OCI-LY3 (cell line): ENCODE results near the gene CSDE1.
A peak's percentile ranks its signal among the peaks of the same experiment; 100 is the strongest.
"Not testable (repeated sequence)": the region's sequence is repeated elsewhere in the genome, so short reads cannot be mapped to it uniquely, and the experiment has no call there.

Experiments
- H2AFZ ChIP-seq: fragments of 200-600, 300-600 bp; shearing (Covaris generic); 2 replicates; pipeline ENCODE4 v1.6.0; 2014; ENCODE audit warnings: antibody characterized with exemption, low read depth, low read length
- H3K27ac ChIP-seq: fragments of 200-600, 300-600 bp; sonication (generic); 2 replicates; pipeline ENCODE4 v1.5.1; 2014; ENCODE audit warnings: mild to moderate bottlenecking, low read length, moderate library complexity, mixed read lengths
- H3K27me3 ChIP-seq: fragments of 200-600, 300-600 bp; sonication (generic); 2 replicates; pipeline ENCODE4 v1.6.1; 2014; ENCODE audit warnings: low read depth, low read length, mixed read lengths
- H3K36me3 ChIP-seq: fragments of 200-600, 300-600 bp; sonication (generic); replicated peaks from 2 replicates; pipeline ENCODE3; 2014; ENCODE audit warnings: low read depth, low read length, mixed read lengths
- H3K4me1 ChIP-seq: fragments of 300-600, 200-600 bp; sonication (generic); 2 replicates; pipeline ENCODE4 v1.6.1; 2014; ENCODE audit warnings: low read length, mixed read lengths
- H3K4me2 ChIP-seq: fragments of 200-600, 300-600 bp; sonication (generic); 2 replicates; pipeline ENCODE4 v1.6.1; 2014; ENCODE audit warnings: low read length, mixed read lengths
- H3K4me3 ChIP-seq: fragments of 300-600, 200-600 bp; sonication (generic); 2 replicates; pipeline ENCODE4 v1.5.1; 2014; ENCODE audit warnings: antibody characterized with exemption, mild to moderate bottlenecking, low read length, moderate library complexity
- H3K79me2 ChIP-seq: fragments of 300-600, 200-600 bp; shearing (Covaris generic); 2 replicates; pipeline ENCODE4 v1.6.1; 2014; ENCODE audit warnings: mild to moderate bottlenecking, low read length, mixed read lengths
- H3K9ac ChIP-seq: fragments of 300-600, 200-600 bp; shearing (Covaris generic); 2 replicates; pipeline ENCODE4 v1.6.0; 2014; ENCODE audit warnings: mild to moderate bottlenecking, low read length, moderate library complexity
- H3K9me3 ChIP-seq: fragments of 200-600, 300-600 bp; shearing (Covaris generic); 2 replicates; pipeline ENCODE4 v1.6.1; 2014; ENCODE audit warnings: low read length, mixed read lengths; ENCODE audit not compliant: insufficient read depth
- H4K20me1 ChIP-seq: fragments of 200-600, 300-600 bp; sonication (generic); 2 replicates; pipeline ENCODE4 v1.6.1; 2016; ENCODE audit warnings: low read length, mixed read lengths; ENCODE audit not compliant: insufficient read depth
- EZH2phosphoT487 ChIP-seq: fragments of 200-600 bp; shearing (Covaris generic); IDR thresholded peaks from 2 replicates; pipeline ENCODE4 v1.6.1; 2018; ENCODE audit warnings: antibody characterized with exemption, mixed run types, low read depth
- TF ChIP-seq, protein P1 (sequence below): fragments of 200-600, 300-600 bp; sonication (generic); IDR thresholded peaks from 2 replicates; pipeline ENCODE4 v1.5.1; 2014; ENCODE audit warnings: antibody characterized with exemption, low read length, low read depth

CSDE1 gene

DNA sequence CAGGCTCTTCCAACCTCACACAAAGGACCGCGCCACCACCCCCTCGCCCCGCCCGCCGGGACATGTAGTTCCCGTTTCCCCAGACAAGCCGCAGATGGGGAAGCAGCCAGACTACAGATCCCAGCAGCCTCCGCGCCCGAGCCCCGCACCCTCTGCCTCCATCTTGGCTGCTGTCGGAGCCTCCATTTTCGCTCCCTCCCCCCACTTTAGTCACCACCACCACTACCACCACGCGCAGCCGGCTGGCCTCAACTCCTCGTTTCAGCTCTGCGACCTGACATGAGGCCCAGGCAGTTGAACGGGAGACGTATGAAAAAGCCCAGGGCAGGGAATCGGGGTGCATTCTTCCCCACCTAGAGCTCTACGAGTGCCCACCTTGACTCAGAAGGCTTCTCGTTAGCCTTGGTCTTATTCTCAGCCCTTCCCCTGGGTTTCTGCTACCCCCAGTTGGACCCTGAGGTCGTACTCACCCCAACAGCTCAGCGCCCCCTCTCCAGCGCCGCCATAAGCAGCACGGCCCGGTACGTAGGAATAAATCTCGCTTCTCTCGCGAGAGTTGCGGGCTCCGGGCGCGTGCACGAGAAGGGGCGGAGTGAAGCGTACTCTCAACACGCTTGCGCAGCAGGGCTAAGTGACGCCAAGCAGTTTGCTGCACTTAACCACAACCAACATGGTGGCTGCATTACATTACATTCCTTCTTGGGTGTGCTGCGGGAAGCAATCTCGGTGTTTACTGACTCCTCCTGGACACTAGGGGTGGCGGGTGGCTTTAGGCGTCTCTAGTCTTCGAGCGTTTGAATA is at the start of gene CSDE1:
Gene CSDE1 (minus strand): TSS at position 530 of the 801 bp plus-strand sequence. CDS start 18,094 bp downstream, outside the sequence.
- H3K4me1 ChIP-seq, result peaks cover 33% of the 10 kb centered on the region
- peak within 1 kb of the TSS; percentile 99 for H2AFZ ChIP-seq
- peaks cover 13% of the 10 kb centered on the region for H3K36me3 ChIP-seq
- H3K9me3 ChIP-seq, result no peaks in the 10 kb centered on the region
- peaks cover 51% of the 10 kb centered on the region for H3K79me2 ChIP-seq
- H3K4me2 ChIP-seq, result peak within 1 kb of the TSS; percentile 82
- H3K9ac ChIP-seq, result peak within 1 kb of the TSS; percentile 100
- peak within 1 kb of the TSS; percentile 100 for H3K4me3 ChIP-seq
- no peaks in the 10 kb centered on the region; the same call in 1 of the 2 replicates for H3K27me3 ChIP-seq
- no peak for TF ChIP-seq EZH2phosphoT487
- TF ChIP-seq, protein P1, sequence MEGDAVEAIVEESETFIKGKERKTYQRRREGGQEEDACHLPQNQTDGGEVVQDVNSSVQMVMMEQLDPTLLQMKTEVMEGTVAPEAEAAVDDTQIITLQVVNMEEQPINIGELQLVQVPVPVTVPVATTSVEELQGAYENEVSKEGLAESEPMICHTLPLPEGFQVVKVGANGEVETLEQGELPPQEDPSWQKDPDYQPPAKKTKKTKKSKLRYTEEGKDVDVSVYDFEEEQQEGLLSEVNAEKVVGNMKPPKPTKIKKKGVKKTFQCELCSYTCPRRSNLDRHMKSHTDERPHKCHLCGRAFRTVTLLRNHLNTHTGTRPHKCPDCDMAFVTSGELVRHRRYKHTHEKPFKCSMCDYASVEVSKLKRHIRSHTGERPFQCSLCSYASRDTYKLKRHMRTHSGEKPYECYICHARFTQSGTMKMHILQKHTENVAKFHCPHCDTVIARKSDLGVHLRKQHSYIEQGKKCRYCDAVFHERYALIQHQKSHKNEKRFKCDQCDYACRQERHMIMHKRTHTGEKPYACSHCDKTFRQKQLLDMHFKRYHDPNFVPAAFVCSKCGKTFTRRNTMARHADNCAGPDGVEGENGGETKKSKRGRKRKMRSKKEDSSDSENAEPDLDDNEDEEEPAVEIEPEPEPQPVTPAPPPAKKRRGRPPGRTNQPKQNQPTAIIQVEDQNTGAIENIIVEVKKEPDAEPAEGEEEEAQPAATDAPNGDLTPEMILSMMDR, result 0 out of 2 replicates have a peak, but pooled peaks have one; percentile 10
- H3K27ac ChIP-seq, result peak within 1 kb of the TSS; percentile 97
- H4K20me1 ChIP-seq, result peaks cover 46% of the 10 kb centered on the region

DNA sequence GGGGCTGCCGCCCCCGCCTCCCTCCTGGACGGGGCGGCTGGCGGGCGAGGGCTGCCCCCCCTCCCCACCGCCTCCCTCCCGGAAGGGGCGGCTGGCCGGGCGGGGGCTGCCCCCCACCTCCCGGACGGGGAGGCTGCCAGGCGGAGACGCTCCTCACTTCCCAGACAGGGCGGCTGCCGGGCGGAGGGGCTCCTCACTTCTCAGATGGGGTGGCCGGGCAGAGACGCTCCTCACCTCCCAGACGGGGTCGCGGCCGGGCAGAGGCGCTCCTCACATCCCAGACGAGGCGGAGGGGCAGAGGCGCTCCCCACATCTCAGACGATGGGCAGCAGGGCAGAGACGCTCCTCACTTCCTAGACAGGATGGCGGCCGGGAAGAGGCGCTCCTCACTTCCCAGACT is 46.7 kb upstream of the CSDE1 start:
- H3K4me1 ChIP-seq, H3K36me3 ChIP-seq, H3K4me3 ChIP-seq, H3K27ac ChIP-seq, H3K9me3 ChIP-seq, H4K20me1 ChIP-seq, H2AFZ ChIP-seq, H3K27me3 ChIP-seq, H3K4me2 ChIP-seq, H3K9ac ChIP-seq, H3K79me2 ChIP-seq: not testable (repeated sequence)

DNA sequence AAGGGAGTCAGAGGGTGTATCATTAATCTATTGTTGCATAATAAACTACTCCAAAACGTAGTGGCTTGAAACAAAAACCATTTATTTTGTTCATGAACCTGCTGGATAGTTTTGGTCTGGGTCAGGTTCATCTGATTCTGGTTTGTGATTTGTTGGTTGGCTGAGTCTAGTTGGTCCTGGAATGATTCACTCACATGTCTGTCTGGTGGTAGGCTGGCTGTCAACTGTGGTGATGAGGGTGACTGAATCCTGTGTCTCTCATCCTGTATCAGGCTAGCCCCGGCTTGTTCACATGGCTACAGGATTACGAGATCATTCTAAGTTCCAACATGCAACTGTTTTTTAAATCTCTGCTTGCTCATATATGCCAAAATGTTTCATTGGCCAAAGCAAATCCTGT is 45.2 kb upstream of the CSDE1 start:
- no peak overlapping the region for H2AFZ ChIP-seq
- no peaks in the 10 kb centered on the region for H3K4me1 ChIP-seq
- no peaks in the 10 kb centered on the region for H4K20me1 ChIP-seq
- no peaks in the 10 kb centered on the region for H3K79me2 ChIP-seq
- no peaks in the 10 kb centered on the region for H3K36me3 ChIP-seq
- H3K4me3 ChIP-seq, result no peak overlapping the region
- no peak overlapping the region for H3K27ac ChIP-seq
- H3K27me3 ChIP-seq, result no peaks in the 10 kb centered on the region
- H3K9me3 ChIP-seq, result no peaks in the 10 kb centered on the region
- H3K9ac ChIP-seq, result no peak overlapping the region
- no peak overlapping the region for H3K4me2 ChIP-seq
- TF ChIP-seq, protein P1, result no peak
- TF ChIP-seq EZH2phosphoT487, result no peak

DNA sequence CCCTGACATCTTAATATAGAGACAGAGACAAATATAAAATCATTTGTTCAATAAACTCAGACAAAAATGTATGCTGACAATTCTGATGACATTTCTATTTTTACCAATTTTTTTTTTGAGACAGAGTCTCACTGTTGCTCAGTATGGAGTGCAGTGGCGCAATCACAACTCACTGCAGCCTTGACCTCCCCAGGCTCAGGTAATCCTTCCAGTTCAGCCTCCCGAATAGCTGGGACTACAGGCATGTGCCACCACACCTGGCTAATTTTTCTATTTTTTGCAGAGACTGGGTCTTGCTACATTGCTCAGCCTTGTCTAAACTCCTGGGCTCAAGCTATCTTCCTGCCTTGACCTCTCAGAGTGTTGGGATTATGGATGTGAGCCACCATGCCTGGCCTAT is 36.3 kb upstream of the CSDE1 start:
- Histone ChIP-seq H3K27me3 (no peaks in the 10 kb centered on the region), H3K27ac (no peak overlapping the region), H3K4me2 (no peak overlapping the region), H3K79me2 (no peaks in the 10 kb centered on the region), H2AFZ (no peak overlapping the region), H3K4me3 (no peak overlapping the region), H3K4me1 (no peaks in the 10 kb centered on the region), H3K9me3 (no peaks in the 10 kb centered on the region), H3K36me3 (no peaks in the 10 kb centered on the region), H4K20me1 (no peaks in the 10 kb centered on the region), H3K9ac (no peak overlapping the region)
- TF ChIP-seq, protein P1, result no peak
- TF ChIP-seq EZH2phosphoT487, result no peak

DNA sequence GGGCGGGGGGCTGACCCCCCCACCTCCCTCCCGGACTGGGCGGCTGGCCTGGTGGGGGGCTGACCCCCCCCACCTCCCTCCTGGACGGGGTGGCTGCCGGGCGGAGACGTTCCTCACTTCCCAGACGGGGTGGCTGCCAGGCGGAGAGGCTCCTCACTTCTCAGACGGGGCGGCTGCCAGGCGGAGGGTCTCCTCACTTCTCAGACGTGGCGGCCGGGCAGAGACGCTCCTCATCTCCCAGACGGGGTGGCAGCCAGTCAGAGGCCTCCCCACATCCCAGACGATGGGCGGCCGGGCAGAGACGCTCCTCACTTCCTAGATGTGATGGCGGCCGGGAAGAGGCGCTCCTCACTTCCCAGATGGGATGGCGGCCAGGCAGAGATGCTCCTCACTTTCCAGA is 32.8 kb upstream of the CSDE1 start:
- H3K4me3 ChIP-seq, H3K36me3 ChIP-seq, H4K20me1 ChIP-seq, H3K79me2 ChIP-seq, H3K9ac ChIP-seq, H3K27ac ChIP-seq, H3K9me3 ChIP-seq, H2AFZ ChIP-seq, H3K4me2 ChIP-seq, H3K4me1 ChIP-seq, H3K27me3 ChIP-seq: not testable (repeated sequence)

DNA sequence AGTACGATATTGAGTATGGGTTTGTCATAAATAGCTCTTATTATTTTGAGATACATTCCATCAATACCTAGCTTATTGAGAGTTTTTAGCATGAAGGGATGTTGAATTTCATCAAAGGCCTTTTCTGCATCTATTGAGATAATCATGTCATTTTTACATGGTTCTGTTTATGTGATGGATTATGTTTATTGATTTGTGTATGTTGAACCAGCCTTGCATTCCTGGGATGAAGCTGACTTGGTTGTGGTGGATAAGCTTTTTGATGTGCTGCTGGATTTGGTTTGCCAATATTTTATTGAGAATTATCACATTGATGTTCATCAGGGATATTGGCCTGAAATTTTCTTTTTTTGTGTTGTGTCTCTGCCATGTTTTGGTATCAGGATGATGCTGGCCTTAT is 28.7 kb upstream of the CSDE1 start:
- not testable (repeated sequence) for H3K36me3 ChIP-seq, H2AFZ ChIP-seq

More for the DNA sequence above, 28.7 kb upstream of the CSDE1 start:
- not testable (repeated sequence) for H4K20me1 ChIP-seq, H3K9ac ChIP-seq, H3K4me2 ChIP-seq, H3K9me3 ChIP-seq, H3K4me3 ChIP-seq, H3K27me3 ChIP-seq, H3K4me1 ChIP-seq, H3K79me2 ChIP-seq, H3K27ac ChIP-seq
